HepG2 (cell line): ENCODE results near the gene MEIS1. TPM values are rescaled to one million over a fixed set of nuclear protein-coding genes. Genes with fewer than 3 reads are reported as not detected.

ENCODE experiments used
- ATAC-seq: fragments of 200-7000 bp; cut with Tn5 transposase; 3 replicates; pipeline ENCODE4 v1.9.1; 2020; ENCODE audit warnings: mild to moderate bottlenecking, moderate library complexity
- BruUV-seq: library from RNA; stranded (reverse); fragments of 400-500 nt; replicated peaks from 2 replicates; lab custom pipeline; 2021; lab: Mats Ljungman, UMichigan
- CTCF ChIA-PET: fragments of 300-600 bp; formaldehyde crosslinking; extraction: SDS; loops from one replicate; lab custom pipeline; 2021; ENCODE audit warnings: low total read pairs, inconsistent platforms, low intra/inter-chr PET ratio; lab: Yijun Ruan, JAX
- POLR2A ChIA-PET: fragments of 350-600 bp; sonication (Branson Sonifier 250); formaldehyde crosslinking; loops from one replicate; lab custom pipeline; 2020; ENCODE audit warnings: antibody characterized with exemption, inconsistent platforms; lab: Yijun Ruan, JAX
- DNase-seq: peaks from one replicate; pipeline ENCODE4 v3.0.0-alpha.2; 2015; ENCODE audit warnings: low spot score
- FAIRE-seq: peaks from 3 replicates; lab custom pipeline; 2011; peaks lifted over from hg19 to GRCh38; lab: Jason Lieb, UNC
- H2AFZ ChIP-seq: one replicate; pipeline ENCODE4 v1.6.1; 2011; ENCODE audit warnings: low read length, inconsistent platforms
- H3K27ac ChIP-seq: fragments of 300-600 bp; 3 replicates; pipeline ENCODE4 v1.8.0; 2011; ENCODE audit warnings: mixed run types, mild to moderate bottlenecking, mixed read lengths, low read length, inconsistent platforms; ENCODE audit not compliant: insufficient read depth; ENCODE audit errors: extremely low read length
- H3K27me3 ChIP-seq, 2 experiments: fragments of 200-600 bp in 1 of 2; 2 replicates in 1 of 2; 3 replicates in 1 of 2; pipeline versions ENCODE4 v1.6.0 to v1.8.0; 2011; ENCODE audit warnings: low read length in 2 of 2, mild to moderate bottlenecking in 2 of 2, moderate library complexity in 2 of 2, inconsistent platforms in 1 of 2; ENCODE audit not compliant: insufficient read depth in 2 of 2, control insufficient read depth in 1 of 2
- H3K36me3 ChIP-seq, 2 experiments: fragments of 200-600 bp in 1 of 2; replicated peaks in 1 of 2; 2 replicates in 1 of 2; 3 replicates in 1 of 2; pipeline versions ENCODE4 v1.5.1 to v1.8.0; 2011; ENCODE audit warnings: low read length in 2 of 2, inconsistent platforms in 1 of 2; ENCODE audit not compliant: insufficient read depth in 2 of 2, control insufficient read depth in 1 of 2
- H3K4me1 ChIP-seq: 2 replicates; pipeline ENCODE4 v1.5.1; 2012; ENCODE audit warnings: low read length, inconsistent platforms; ENCODE audit not compliant: insufficient read depth
- H3K4me2 ChIP-seq: 2 replicates; pipeline ENCODE4 v1.6.0; 2011; ENCODE audit warnings: low read depth, low read length, inconsistent platforms
- H3K4me3 ChIP-seq, 3 experiments: fragments of 200-600 bp in 1 of 3; sonication (generic), shearing (Covaris generic) in 1 of 3; replicated peaks in 1 of 3; 2 replicates each; pipeline ENCODE4 v1.5.1; 2011 to 2016; ENCODE audit warnings: low read length in 3 of 3, inconsistent platforms in 2 of 3, low read depth in 2 of 3, mild to moderate bottlenecking in 2 of 3, control low read depth in 1 of 3, mixed read lengths in 1 of 3; ENCODE audit not compliant: insufficient read depth in 1 of 3
- H3K79me2 ChIP-seq: one replicate; pipeline ENCODE4 v1.6.1; 2011; ENCODE audit warnings: low read length, inconsistent platforms; ENCODE audit not compliant: insufficient read depth
- H3K9ac ChIP-seq: 2 replicates; pipeline ENCODE4 v1.6.0; 2011; ENCODE audit warnings: mild to moderate bottlenecking, low read depth, low read length, inconsistent platforms; ENCODE audit not compliant: insufficient read depth
- H3K9me3 ChIP-seq: 2 replicates; pipeline ENCODE4 v1.5.1; 2012; ENCODE audit warnings: mild to moderate bottlenecking, low read length
- H4K20me1 ChIP-seq: 2 replicates; pipeline ENCODE4 v1.6.0; 2011; ENCODE audit warnings: inconsistent platforms, mild to moderate bottlenecking, low read length, moderate library complexity; ENCODE audit not compliant: insufficient read depth
- E2F1 ChIP-seq: sonication (generic); formaldehyde crosslinking; IDR thresholded peaks from 2 replicates; pipeline ENCODE4 v1.5.0; 2020; ENCODE audit warnings: missing genetic modification reagents
- HBP1 ChIP-seq: IDR thresholded peaks from 2 replicates; pipeline ENCODE4 v1.6.1; 2016; ENCODE audit warnings: low read depth, control low read depth
- RARG ChIP-seq: sonication (generic); formaldehyde crosslinking; IDR thresholded peaks from 2 replicates; pipeline ENCODE4 v1.4.0; 2020; ENCODE audit warnings: low read depth, mild to moderate bottlenecking, missing genetic modification reagents
- RXRB ChIP-seq: IDR thresholded peaks from 2 replicates; pipeline ENCODE4 v1.6.1; 2016; ENCODE audit warnings: borderline replicate concordance, missing genetic modification reagents, missing compliant biosample characterization
- SP140L ChIP-seq: sonication (generic); formaldehyde crosslinking; IDR thresholded peaks from 2 replicates; pipeline ENCODE4 v1.4.0; 2020; ENCODE audit warnings: missing genetic modification reagents, borderline replicate concordance
- ZFP36 ChIP-seq: fragments of 150-350 bp; IDR thresholded peaks from 2 replicates; pipeline ENCODE4 v1.6.1; 2018; ENCODE audit warnings: borderline replicate concordance, low read length, low read depth; ENCODE audit not compliant: partially characterized antibody
- ZNF180 ChIP-seq: sonication (generic); formaldehyde crosslinking; IDR thresholded peaks from 2 replicates; pipeline ENCODE4 v1.4.0; 2020; ENCODE audit warnings: low read depth, missing genetic modification reagents, borderline replicate concordance
- ZNF329 ChIP-seq: sonication (generic); formaldehyde crosslinking; IDR thresholded peaks from 2 replicates; pipeline ENCODE4 v1.9.0; 2021; ENCODE audit warnings: low read depth, mild to moderate bottlenecking, missing genetic modification reagents
- ZNF354B ChIP-seq: sonication (generic); formaldehyde crosslinking; IDR thresholded peaks from 2 replicates; pipeline ENCODE4 v1.8.0; 2022; ENCODE audit warnings: mild to moderate bottlenecking, missing genetic modification reagents
- WGBS: methylation state at CpG from one replicate; pipeline ENCODE4 v1.1.6; 2017; ENCODE audit warnings: low lambda C conversion rate; 5-methylcytosine and 5-hydroxymethylcytosine counted together
- in situ Hi-C: cut with HindIII; loops from 2 replicates; pipeline ENCODE4 v1.10.0; 2017; ENCODE audit warnings: low pct_unique_long_range_greater_than_20kb; ENCODE audit not compliant: extremely low pct_ligation_motif_present
- intact Hi-C: fragments of 100-400 bp; cut with micrococcal nuclease; formaldehyde crosslinking; loops from one replicate; pipeline ENCODE4 v1.10.0; 2022; ENCODE audit not compliant: unreplicated experiment
- polyA plus RNA-seq, 8 experiments: library from polyadenylated mRNA; depleted of rRNA in 3 of 8; stranded (reverse) in 7 of 8; unstranded in 1 of 8; fragments of >200 nt; fragmentation: Illumina TruSeq in 4 of 8; extraction: Trizol in 4 of 8; gene quantifications; 2 replicates each; pipeline versions ENCODE4 v1.2.1 to v1.2.3, GENCODE V29; 2011 to 2016; ENCODE audit warnings: low read depth in 4 of 8, missing spikeins in 1 of 8, mixed read lengths in 1 of 8; ENCODE audit not compliant: insufficient read depth in 1 of 8
- total RNA-seq, 5 experiments: library from RNA; depleted of rRNA; stranded (reverse); fragments of >200 nt; fragmentation: Illumina TruSeq; extraction: Trizol; gene quantifications; 2 replicates each; pipeline ENCODE4 v1.2.3, GENCODE V29; 2016; ENCODE audit warnings: low read depth in 1 of 5
- TF ChIP-seq, protein P1 (sequence below): IDR thresholded peaks from 2 replicates; pipeline ENCODE4 v1.6.1; 2016; ENCODE audit warnings: low read depth, borderline replicate concordance

The MEIS1 gene
- total and polyA plus RNA-seq, 2 of the 13 experiments (the other 11 are each of a cell fraction or from before 2014, with no cell fraction given) = 3.8 to 6.0 TPM

DNA sequence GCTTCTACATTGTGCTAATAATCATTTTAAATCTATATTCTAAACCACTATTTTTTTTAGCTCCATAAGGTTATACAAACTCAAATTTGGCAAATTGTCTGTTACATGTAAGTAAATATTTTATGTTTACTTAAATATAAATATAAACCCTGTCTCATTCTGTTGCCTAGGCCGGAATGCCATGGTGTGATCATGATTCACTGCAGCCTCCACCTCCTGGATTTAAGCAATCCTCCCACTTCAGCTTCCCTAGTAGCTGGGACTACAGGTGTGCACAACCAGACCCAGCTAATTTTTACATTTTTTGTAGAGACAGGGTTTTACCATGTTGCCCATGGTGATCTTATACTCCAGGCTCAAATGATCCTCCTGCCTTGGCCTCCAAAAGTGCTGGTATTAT is 124.7 kb downstream of the MEIS1 start:
- Histone ChIP-seq H3K9ac (no peak overlapping the region), H3K27me3 (no peaks in the 10 kb centered on the region), H3K4me1 (peaks cover 9% of the 10 kb centered on the region; the same call in 1 of the 2 replicates), H3K9me3 (no peaks in the 10 kb centered on the region), H2AFZ (no peak overlapping the region), H3K27ac (no peak overlapping the region), H3K36me3 (no peaks in the 10 kb centered on the region), H3K4me3 (no peak overlapping the region), H3K79me2 (no peaks in the 10 kb centered on the region), H4K20me1 (no peaks in the 10 kb centered on the region; the same call in 1 of the 2 replicates), H3K4me2 (no peak overlapping the region)
- CTCF ChIA-PET = no interaction called here
- no peak for ATAC-seq
- DNase-seq = no peak
- in situ Hi-C loops (no loop called here), intact Hi-C loops (no loop called here)
- POLR2A ChIA-PET = no interaction called here
- TF ChIP-seq ZNF354B (CRISPR knock-in tag) (no peak), E2F1 (CRISPR knock-in tag) (no peak), RARG (CRISPR knock-in tag) (no peak), SP140L (CRISPR knock-in tag) (no peak)
- TF ChIP-seq, protein P1, sequence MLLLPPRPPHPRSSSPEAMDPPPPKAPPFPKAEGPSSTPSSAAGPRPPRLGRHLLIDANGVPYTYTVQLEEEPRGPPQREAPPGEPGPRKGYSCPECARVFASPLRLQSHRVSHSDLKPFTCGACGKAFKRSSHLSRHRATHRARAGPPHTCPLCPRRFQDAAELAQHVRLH (CRISPR knock-in tag) = no peak
- 66% methylated on average over 1 of the region's 1 CpG for WGBS
- BruUV-seq = no TSS peak
- no peak for FAIRE-seq

DNA sequence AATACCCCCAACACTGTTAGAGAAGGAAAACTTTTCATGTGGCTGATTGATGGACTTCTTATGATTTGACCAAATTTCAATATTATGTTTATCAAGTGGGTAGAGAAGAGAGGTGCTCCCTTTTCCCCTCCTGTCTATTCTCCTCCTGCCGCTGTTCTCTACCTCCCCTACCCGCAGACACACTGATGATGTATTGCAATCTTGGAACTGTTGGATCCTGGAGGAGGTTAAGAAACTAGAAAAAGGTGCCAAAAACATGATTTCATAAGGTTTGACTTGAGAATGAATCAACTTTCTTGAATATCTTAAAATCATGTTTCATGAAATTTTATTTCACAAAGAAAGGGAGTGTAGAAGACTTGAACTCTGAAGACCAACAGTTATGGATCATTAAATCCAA is 125.8 kb downstream of the MEIS1 start:
- Histone ChIP-seq H3K27ac (no peak overlapping the region), H4K20me1 (no peaks in the 10 kb centered on the region; the same call in 1 of the 2 replicates), H3K4me1 (peaks cover 15% of the 10 kb centered on the region), H3K36me3 (no peaks in the 10 kb centered on the region), H3K9ac (no peak overlapping the region), H3K27me3 (no peaks in the 10 kb centered on the region), H3K4me3 (no peak overlapping the region), H2AFZ (no peak overlapping the region), H3K9me3 (no peaks in the 10 kb centered on the region), H3K79me2 (no peaks in the 10 kb centered on the region), H3K4me2 (no peak overlapping the region)
- ATAC-seq (no peak), FAIRE-seq (no peak), DNase-seq (no peak)
- CTCF ChIA-PET = no interaction called here
- intact Hi-C loops = no loop called here
- 98% methylated on average over 2 of the region's 2 CpGs for WGBS
- POLR2A ChIA-PET = no interaction called here
- in situ Hi-C loops = no loop called here
- BruUV-seq = no TSS peak
- TF ChIP-seq RXRB = no peak
- no peak for TF ChIP-seq ZFP36
- TF ChIP-seq ZNF180 (CRISPR knock-in tag) = no peak
- TF ChIP-seq ZNF329 (CRISPR knock-in tag) = no peak
- no peak for TF ChIP-seq HBP1
